ENCODE results near the gene PTPRF.

GRCh38 chr1:43577655-43578542 is 47.2 kb downstream of the PTPRF start:
- TF ChIP-seq CTCF (IDR thresholded peaks at IDR 0.05 in 8 of 11, conservative IDR thresholded peaks at IDR 0.05 in 3 of 11) (no peak), POLR2A (IDR thresholded peaks at IDR 0.05) (no peak), POLR2AphosphoS5 (IDR thresholded peaks at IDR 0.05) (no peak)

All from spleen (tissue), 7 donors.